Vagina (tissue), 2 donors: ENCODE measurements around the gene PSPN. TPM values are rescaled to one million over a fixed set of nuclear protein-coding genes. Genes with fewer than 3 reads are reported as not detected.

Experiments used
- DNase-seq, 2 donors: peaks; one replicate each; pipeline ENCODE4 v3.0.0-alpha.2; 2017; ENCODE audit errors: extremely low spot score in 2 of 2
- H3K27ac ChIP-seq: fragments of 200-600 bp; sonication (generic); one replicate; pipeline ENCODE4 v1.5.1; 2019
- H3K27me3 ChIP-seq: fragments of 200-600 bp; sonication (generic); one replicate; pipeline ENCODE4 v1.5.1; 2019
- H3K36me3 ChIP-seq, 2 donors: fragments of 200-600 bp; sonication (generic); one replicate each; pipeline ENCODE4 v1.5.1; 2017 to 2019
- H3K4me1 ChIP-seq: fragments of 200-600 bp; sonication (generic); one replicate; pipeline ENCODE4 v1.5.1; 2019
- H3K4me3 ChIP-seq, 2 donors: fragments of 200-600 bp; sonication (generic); 1 replicate in 1 of 2; 2 replicates in 1 of 2; pipeline ENCODE4 v1.5.1; 2016 to 2019
- H3K9me3 ChIP-seq: fragments of 200-600 bp; sonication (generic); one replicate; pipeline ENCODE4 v1.5.1; 2019
- POLR2A ChIP-seq, 2 donors: fragments of 450-650 bp; IDR thresholded peaks; one replicate each; pipeline ENCODE4 v1.6.1; 2017; ENCODE audit warnings: antibody characterized with exemption in 2 of 2, mild to moderate bottlenecking in 2 of 2, moderate library complexity in 2 of 2
- POLR2AphosphoS5 ChIP-seq, 2 donors: sonication (generic); formaldehyde crosslinking; IDR thresholded peaks; one replicate each; pipeline ENCODE4 v1.9.0; 2017; ENCODE audit warnings: antibody characterized with exemption in 2 of 2, mild to moderate bottlenecking in 2 of 2, low read depth in 1 of 2; ENCODE audit not compliant: insufficient read depth in 1 of 2
- intact Hi-C: fragments of 100-400 bp; cut with DNase I; formaldehyde crosslinking; loops from one replicate; pipeline ENCODE4 v1.15.1; 2023
- total RNA-seq: library from RNA; depleted of rRNA; stranded (reverse); fragments of >200 nt; gene quantifications from one replicate; pipeline ENCODE4 v1.2.3, GENCODE V29; 2016
- TF ChIP-seq, protein P1 (sequence below), 3 experiments: fragments of 450-650 bp in 2 of 3; fragments of 200-600 bp in 1 of 3; sonication (generic) in 1 of 3; IDR thresholded peaks; one replicate each; pipeline ENCODE4 v1.5.1; 2017 to 2019; ENCODE audit warnings: antibody characterized with exemption in 3 of 3, mild to moderate bottlenecking in 2 of 3, moderate library complexity in 2 of 3

Gene PSPN
- total RNA-seq, 1 donor from 2014 or later: 0.25 TPM

DNA sequence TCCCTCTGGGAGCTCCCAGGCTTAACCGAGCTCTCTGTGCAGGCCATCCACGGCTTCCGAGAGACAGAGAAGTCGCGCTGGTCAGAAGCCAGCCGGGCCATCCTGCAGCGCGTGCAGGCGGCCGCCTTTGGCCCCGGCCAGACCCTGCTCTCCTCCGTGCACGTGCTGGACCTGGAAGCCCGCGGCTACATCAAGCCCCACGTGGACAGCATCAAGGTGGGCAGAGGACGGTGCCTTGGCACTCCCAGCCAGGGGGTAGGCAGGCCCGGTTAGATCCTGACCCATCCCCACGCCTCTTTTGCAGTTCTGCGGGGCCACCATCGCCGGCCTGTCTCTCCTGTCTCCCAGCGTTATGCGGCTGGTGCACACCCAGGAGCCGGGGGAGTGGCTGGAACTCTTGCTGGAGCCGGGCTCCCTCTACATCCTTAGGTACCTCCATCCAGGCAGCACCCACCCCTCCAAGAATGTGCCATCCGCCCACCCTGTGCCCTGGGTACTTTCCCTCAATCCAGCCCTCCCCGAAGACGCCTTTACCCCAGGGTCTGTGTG lies 1.5 kb downstream of the PSPN start:
- DNase-seq: no peak
- H3K4me1 ChIP-seq: peaks cover 19% of the 10 kb centered on the region

DNA sequence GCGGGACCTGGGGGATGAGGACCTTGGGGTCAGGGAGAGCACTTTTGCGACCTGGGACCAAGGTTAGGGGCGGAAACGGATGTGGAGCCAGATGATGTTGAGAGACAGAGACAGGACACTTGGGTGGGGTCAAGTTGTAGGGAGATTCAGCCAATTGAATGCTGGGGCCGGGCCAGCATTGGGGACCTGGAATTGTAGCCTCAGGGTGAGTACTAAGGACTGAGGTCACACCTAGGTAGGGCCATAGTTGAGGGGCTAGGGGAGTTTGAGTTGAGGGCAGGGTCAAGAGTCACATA lies 2.0 kb downstream of the PSPN start:
- Histone ChIP-seq H3K4me1 (peaks cover 19% of the 10 kb centered on the region), H3K27me3 (no peaks in the 10 kb centered on the region), H3K4me3 (peak overlapping the region; percentile 75 to 85), H3K36me3 (peaks cover 0 to 2% of the 10 kb centered on the region in 2 donors), H3K27ac (peak overlapping the region; percentile 97), H3K9me3 (no peaks in the 10 kb centered on the region)
- no peak for TF ChIP-seq POLR2AphosphoS5 (IDR thresholded peaks at IDR 0.05; ENCODE audit: insufficient read depth in 1 of 2, low read depth in 1 of 2)
- TF ChIP-seq, protein P1, sequence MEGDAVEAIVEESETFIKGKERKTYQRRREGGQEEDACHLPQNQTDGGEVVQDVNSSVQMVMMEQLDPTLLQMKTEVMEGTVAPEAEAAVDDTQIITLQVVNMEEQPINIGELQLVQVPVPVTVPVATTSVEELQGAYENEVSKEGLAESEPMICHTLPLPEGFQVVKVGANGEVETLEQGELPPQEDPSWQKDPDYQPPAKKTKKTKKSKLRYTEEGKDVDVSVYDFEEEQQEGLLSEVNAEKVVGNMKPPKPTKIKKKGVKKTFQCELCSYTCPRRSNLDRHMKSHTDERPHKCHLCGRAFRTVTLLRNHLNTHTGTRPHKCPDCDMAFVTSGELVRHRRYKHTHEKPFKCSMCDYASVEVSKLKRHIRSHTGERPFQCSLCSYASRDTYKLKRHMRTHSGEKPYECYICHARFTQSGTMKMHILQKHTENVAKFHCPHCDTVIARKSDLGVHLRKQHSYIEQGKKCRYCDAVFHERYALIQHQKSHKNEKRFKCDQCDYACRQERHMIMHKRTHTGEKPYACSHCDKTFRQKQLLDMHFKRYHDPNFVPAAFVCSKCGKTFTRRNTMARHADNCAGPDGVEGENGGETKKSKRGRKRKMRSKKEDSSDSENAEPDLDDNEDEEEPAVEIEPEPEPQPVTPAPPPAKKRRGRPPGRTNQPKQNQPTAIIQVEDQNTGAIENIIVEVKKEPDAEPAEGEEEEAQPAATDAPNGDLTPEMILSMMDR (IDR thresholded peaks at IDR 0.05): no peak
- no peak for TF ChIP-seq POLR2A (IDR thresholded peaks at IDR 0.05)
- DNase-seq: no peak
- intact Hi-C loops: no loop called here

More for the DNA sequence above, 1.5 kb downstream of the PSPN start:
- intact Hi-C loops: no loop called here
- Histone ChIP-seq H3K27me3 (no peaks in the 10 kb centered on the region), H3K4me3 (no peak overlapping the region), H3K9me3 (no peaks in the 10 kb centered on the region), H3K36me3 (no peaks in the 10 kb centered on the region), H3K27ac (peak overlapping the region; percentile 97)
- TF ChIP-seq POLR2A (IDR thresholded peaks at IDR 0.05) (no peak), POLR2AphosphoS5 (IDR thresholded peaks at IDR 0.05; ENCODE audit: insufficient read depth in 1 of 2, low read depth in 1 of 2) (no peak)
- TF ChIP-seq, protein P1 (IDR thresholded peaks at IDR 0.05): no peak

DNA sequence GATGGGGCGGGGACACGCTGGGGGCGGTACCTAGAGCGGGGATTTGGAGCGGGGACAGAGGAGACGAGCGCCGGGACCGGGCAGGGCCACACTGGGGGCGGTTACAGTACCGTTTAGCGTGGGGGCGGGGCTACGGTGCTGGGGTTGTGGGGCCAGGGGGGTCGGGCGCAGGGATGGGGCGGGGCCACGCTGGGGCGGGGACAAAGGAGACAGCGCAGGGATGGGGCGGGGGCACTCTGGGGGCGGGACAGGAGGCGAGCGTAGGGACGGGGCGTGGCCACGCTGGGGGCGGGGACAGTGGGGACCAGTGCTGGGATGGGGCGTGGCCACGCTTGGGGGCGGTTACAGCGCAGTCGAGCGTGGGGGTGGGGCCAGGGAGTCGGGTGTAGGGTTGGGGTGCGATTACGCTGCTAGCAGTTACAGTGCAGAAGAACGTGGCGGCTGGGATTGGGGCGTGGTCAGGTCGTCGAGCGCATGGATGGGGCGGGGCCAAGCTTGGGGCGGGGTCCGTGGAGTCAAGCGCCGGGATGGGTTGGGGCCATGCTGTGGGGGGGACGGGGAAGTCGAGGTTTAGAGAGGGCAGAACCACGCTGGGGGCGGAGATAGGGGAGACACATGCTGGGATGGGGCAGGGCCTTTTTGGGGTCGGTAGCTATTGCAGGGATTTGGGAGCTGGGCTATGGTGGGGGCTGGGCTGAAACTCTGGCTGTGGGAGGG lies 2.5 kb downstream of the PSPN start:
- peaks cover 0 to 7% of the 10 kb centered on the region in 2 donors for H3K36me3 ChIP-seq
- TF ChIP-seq POLR2AphosphoS5 (IDR thresholded peaks at IDR 0.05; ENCODE audit: insufficient read depth in 1 of 2, low read depth in 1 of 2) (no peak), POLR2A (IDR thresholded peaks at IDR 0.05) (no peak)
- TF ChIP-seq, protein P1 (IDR thresholded peaks at IDR 0.05): no peak
- no peaks in the 10 kb centered on the region for H3K9me3 ChIP-seq
- DNase-seq: peak in 1 of 2 donors; percentile 98
- intact Hi-C loops: no loop called here
- peaks cover 19% of the 10 kb centered on the region for H3K4me1 ChIP-seq
- no peaks in the 10 kb centered on the region for H3K27me3 ChIP-seq
- peak overlapping the region; percentile 97 for H3K27ac ChIP-seq
- H3K4me3 ChIP-seq: peak overlapping the region; percentile 75 to 85

DNA sequence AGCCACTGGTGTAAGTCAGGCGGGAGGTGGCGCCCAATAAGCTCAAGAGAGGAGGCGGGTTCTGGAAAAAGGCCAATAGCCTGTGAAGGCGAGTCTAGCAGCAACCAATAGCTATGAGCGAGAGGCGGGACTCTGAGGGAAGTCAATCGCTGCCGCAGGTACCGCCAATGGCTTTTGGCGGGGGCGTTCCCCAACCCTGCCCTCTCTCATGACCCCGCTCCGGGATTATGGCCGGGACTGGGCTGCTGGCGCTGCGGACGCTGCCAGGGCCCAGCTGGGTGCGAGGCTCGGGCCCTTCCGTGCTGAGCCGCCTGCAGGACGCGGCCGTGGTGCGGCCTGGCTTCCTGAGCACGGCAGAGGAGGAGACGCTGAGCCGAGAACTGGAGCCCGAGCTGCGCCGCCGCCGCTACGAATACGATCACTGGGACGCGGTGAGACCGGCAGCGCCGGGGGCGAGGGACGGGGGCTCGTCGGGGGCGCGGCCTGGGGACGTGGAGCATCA lies 3.1 kb downstream of the PSPN start, which contains the start of gene ALKBH7:
Gene ALKBH7 (plus strand): TSS at position 201 of the 502 bp plus-strand sequence. CDS start 27 bp downstream, at position 228.
- peak within 1 kb of the TSS; percentile 97 for H3K27ac ChIP-seq
- peaks cover 19% of the 10 kb centered on the region for H3K4me1 ChIP-seq
- intact Hi-C loops: no loop called here
- H3K27me3 ChIP-seq: no peaks in the 10 kb centered on the region
- H3K4me3 ChIP-seq: peak within 1 kb of the TSS; percentile 75 to 85
- H3K9me3 ChIP-seq: no peaks in the 10 kb centered on the region
- peaks cover 0 to 12% of the 10 kb centered on the region in 2 donors for H3K36me3 ChIP-seq
- DNase-seq: peak in 1 of 2 donors; percentile 100
- TF ChIP-seq POLR2AphosphoS5 (IDR thresholded peaks at IDR 0.05; ENCODE audit: insufficient read depth in 1 of 2, low read depth in 1 of 2): peak; percentile 79 to 90
- TF ChIP-seq, protein P1 (IDR thresholded peaks at IDR 0.05): no peak

DNA sequence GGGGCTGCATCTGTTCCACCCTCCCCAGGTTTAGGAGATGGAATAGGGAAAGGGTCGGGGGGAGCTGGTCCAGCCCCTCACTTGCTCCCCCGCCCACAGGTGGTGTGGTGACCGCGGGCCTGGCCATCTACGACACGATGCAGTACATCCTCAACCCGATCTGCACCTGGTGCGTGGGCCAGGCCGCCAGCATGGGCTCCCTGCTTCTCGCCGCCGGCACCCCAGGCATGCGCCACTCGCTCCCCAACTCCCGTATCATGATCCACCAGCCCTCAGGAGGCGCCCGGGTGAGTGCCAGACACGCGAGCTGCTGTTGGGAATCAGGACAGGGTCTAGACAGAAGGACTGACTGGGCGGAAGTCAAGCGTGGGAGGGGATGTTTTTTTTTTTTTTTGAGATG lies 11.4 kb downstream of the PSPN start:
- no peak for TF ChIP-seq POLR2AphosphoS5 (IDR thresholded peaks at IDR 0.05; ENCODE audit: insufficient read depth in 1 of 2, low read depth in 1 of 2)
- TF ChIP-seq, protein P1 (IDR thresholded peaks at IDR 0.05): no peak
- TF ChIP-seq POLR2A (IDR thresholded peaks at IDR 0.05): no peak
- intact Hi-C loops: loop anchor here (10.0 kb wide), 1 partner anchor 150 kb away; no protein-coding TSS in a partner anchor
- no peak for DNase-seq
- Histone ChIP-seq H3K9me3 (no peaks in the 10 kb centered on the region), H3K27ac (no peak overlapping the region), H3K36me3 (peaks cover 0 to 47% of the 10 kb centered on the region in 2 donors), H3K4me3 (no peak overlapping the region), H3K4me1 (peaks cover 16% of the 10 kb centered on the region), H3K27me3 (no peaks in the 10 kb centered on the region)
